Vagina (tissue), 2 donors: ENCODE data around the gene DCUN1D4. TPM values are rescaled to one million over a fixed set of nuclear protein-coding genes. Genes with fewer than 3 reads are reported as not detected.
"Not testable (repeated sequence)": the region's sequence is repeated elsewhere in the genome, so short reads cannot be mapped to it uniquely, and the experiment has no call there.

Source experiments
- DNase-seq, 2 donors: peaks; one replicate each; pipeline ENCODE4 v3.0.0-alpha.2; 2017; ENCODE audit errors: extremely low spot score in 2 of 2
- H3K27ac ChIP-seq: fragments of 200-600 bp; sonication (generic); one replicate; pipeline ENCODE4 v1.5.1; 2019
- H3K27me3 ChIP-seq: fragments of 200-600 bp; sonication (generic); one replicate; pipeline ENCODE4 v1.5.1; 2019
- H3K36me3 ChIP-seq, 2 donors: fragments of 200-600 bp; sonication (generic); one replicate each; pipeline ENCODE4 v1.5.1; 2017 to 2019
- H3K4me1 ChIP-seq: fragments of 200-600 bp; sonication (generic); one replicate; pipeline ENCODE4 v1.5.1; 2019
- H3K4me3 ChIP-seq, 2 donors: fragments of 200-600 bp; sonication (generic); 1 replicate in 1 of 2; 2 replicates in 1 of 2; pipeline ENCODE4 v1.5.1; 2016 to 2019
- H3K9me3 ChIP-seq: fragments of 200-600 bp; sonication (generic); one replicate; pipeline ENCODE4 v1.5.1; 2019
- POLR2A ChIP-seq, 2 donors: fragments of 450-650 bp; IDR thresholded peaks; one replicate each; pipeline ENCODE4 v1.6.1; 2017; ENCODE audit warnings: antibody characterized with exemption in 2 of 2, mild to moderate bottlenecking in 2 of 2, moderate library complexity in 2 of 2
- POLR2AphosphoS5 ChIP-seq, 2 donors: sonication (generic); formaldehyde crosslinking; IDR thresholded peaks; one replicate each; pipeline ENCODE4 v1.9.0; 2017; ENCODE audit warnings: antibody characterized with exemption in 2 of 2, mild to moderate bottlenecking in 2 of 2, low read depth in 1 of 2; ENCODE audit not compliant: insufficient read depth in 1 of 2
- intact Hi-C: fragments of 100-400 bp; cut with DNase I; formaldehyde crosslinking; loops from one replicate; pipeline ENCODE4 v1.15.1; 2023
- total RNA-seq: library from RNA; depleted of rRNA; stranded (reverse); fragments of >200 nt; gene quantifications from one replicate; pipeline ENCODE4 v1.2.3, GENCODE V29; 2016
- TF ChIP-seq, protein P1 (sequence below), 3 experiments: fragments of 450-650 bp in 2 of 3; fragments of 200-600 bp in 1 of 3; sonication (generic) in 1 of 3; IDR thresholded peaks; one replicate each; pipeline ENCODE4 v1.5.1; 2017 to 2019; ENCODE audit warnings: antibody characterized with exemption in 3 of 3, mild to moderate bottlenecking in 2 of 3, moderate library complexity in 2 of 3

Gene DCUN1D4
- total RNA-seq, 1 donor from 2014 or later: 47.4 TPM

DNA sequence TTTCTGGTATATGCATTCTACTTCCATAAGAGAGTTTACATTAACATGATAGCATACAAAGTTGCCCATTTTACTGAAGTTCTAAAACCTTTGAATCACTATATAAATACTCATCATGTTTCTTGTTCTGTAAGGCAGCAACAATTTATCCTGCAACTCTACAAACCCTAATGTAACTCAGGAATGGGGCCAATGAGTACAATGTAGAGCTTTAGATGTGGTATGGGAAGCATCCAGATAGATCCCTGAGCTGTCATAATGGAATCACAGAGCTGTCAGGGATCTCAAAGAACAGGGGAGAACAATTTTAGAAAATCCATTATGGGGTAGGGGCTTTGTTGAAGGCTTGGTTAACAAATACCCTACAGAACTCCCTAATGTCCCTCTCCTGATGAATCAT is 88.5 kb downstream of the DCUN1D4 start:
- H3K4me1 ChIP-seq: no peaks in the 10 kb centered on the region
- no peaks in the 10 kb centered on the region for H3K36me3 ChIP-seq
- H3K9me3 ChIP-seq: no peaks in the 10 kb centered on the region
- H3K27ac ChIP-seq: no peak overlapping the region
- H3K27me3 ChIP-seq: no peaks in the 10 kb centered on the region
- H3K4me3 ChIP-seq: no peak overlapping the region
- intact Hi-C loops: no loop called here
- no peak for DNase-seq
- no peak for TF ChIP-seq POLR2AphosphoS5 (IDR thresholded peaks at IDR 0.05; ENCODE audit: insufficient read depth in 1 of 2, low read depth in 1 of 2)
- TF ChIP-seq POLR2A (IDR thresholded peaks at IDR 0.05): no peak
- TF ChIP-seq, protein P1, sequence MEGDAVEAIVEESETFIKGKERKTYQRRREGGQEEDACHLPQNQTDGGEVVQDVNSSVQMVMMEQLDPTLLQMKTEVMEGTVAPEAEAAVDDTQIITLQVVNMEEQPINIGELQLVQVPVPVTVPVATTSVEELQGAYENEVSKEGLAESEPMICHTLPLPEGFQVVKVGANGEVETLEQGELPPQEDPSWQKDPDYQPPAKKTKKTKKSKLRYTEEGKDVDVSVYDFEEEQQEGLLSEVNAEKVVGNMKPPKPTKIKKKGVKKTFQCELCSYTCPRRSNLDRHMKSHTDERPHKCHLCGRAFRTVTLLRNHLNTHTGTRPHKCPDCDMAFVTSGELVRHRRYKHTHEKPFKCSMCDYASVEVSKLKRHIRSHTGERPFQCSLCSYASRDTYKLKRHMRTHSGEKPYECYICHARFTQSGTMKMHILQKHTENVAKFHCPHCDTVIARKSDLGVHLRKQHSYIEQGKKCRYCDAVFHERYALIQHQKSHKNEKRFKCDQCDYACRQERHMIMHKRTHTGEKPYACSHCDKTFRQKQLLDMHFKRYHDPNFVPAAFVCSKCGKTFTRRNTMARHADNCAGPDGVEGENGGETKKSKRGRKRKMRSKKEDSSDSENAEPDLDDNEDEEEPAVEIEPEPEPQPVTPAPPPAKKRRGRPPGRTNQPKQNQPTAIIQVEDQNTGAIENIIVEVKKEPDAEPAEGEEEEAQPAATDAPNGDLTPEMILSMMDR (IDR thresholded peaks at IDR 0.05): no peak

DNA sequence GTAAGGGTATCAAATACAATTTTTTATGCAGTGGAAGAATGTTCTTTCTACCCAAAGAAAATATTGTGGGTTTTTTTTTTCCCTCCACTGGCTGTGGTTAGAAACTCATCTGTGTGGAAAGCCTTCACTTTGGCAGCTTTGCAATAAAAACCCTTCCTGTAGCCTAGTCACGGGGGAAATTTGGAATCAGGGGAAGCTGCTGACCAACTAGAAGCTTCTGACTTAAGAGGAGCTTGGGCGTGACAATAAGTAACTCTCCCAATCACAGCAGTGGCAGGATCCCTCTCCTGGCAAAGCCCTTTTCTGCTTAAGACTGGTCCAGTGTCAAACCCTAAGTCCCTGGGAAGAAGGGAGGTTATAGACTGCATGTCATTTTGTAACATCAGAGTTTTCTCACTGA is 89.3 kb downstream of the DCUN1D4 start:
- no peaks in the 10 kb centered on the region for H3K36me3 ChIP-seq
- H3K9me3 ChIP-seq: no peaks in the 10 kb centered on the region
- intact Hi-C loops: no loop called here
- no peaks in the 10 kb centered on the region for H3K27me3 ChIP-seq
- TF ChIP-seq POLR2A (IDR thresholded peaks at IDR 0.05) (no peak), POLR2AphosphoS5 (IDR thresholded peaks at IDR 0.05; ENCODE audit: insufficient read depth in 1 of 2, low read depth in 1 of 2) (no peak)
- TF ChIP-seq, protein P1 (IDR thresholded peaks at IDR 0.05): no peak
- H3K4me1 ChIP-seq: no peaks in the 10 kb centered on the region
- no peak overlapping the region for H3K4me3 ChIP-seq
- H3K27ac ChIP-seq: no peak overlapping the region
- no peak for DNase-seq

DNA sequence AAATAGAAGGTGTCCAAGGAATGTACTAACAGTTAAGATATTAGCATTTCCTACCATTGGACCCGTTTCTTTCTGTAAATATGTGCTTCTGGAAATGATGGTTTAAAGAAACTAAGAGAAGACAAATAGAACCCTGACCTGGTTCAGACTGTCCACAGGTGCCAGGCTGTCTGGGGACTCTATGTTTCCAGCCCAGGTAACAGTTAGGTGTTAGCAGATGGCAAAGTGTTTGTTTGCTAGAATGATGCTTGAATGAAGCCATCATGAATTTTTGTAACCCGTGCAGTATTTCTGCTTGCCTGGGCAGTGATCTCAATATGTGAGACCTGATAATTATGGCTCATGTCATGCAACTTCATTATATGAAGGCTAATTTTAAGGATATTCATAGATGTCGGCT is 89.7 kb downstream of the DCUN1D4 start:
- Histone ChIP-seq H3K27ac (no peak overlapping the region), H3K4me1 (no peaks in the 10 kb centered on the region), H3K9me3 (no peaks in the 10 kb centered on the region), H3K36me3 (no peaks in the 10 kb centered on the region), H3K4me3 (no peak overlapping the region), H3K27me3 (no peaks in the 10 kb centered on the region)
- no peak for TF ChIP-seq POLR2AphosphoS5 (IDR thresholded peaks at IDR 0.05; ENCODE audit: insufficient read depth in 1 of 2, low read depth in 1 of 2)
- no peak for TF ChIP-seq POLR2A (IDR thresholded peaks at IDR 0.05)
- TF ChIP-seq, protein P1 (IDR thresholded peaks at IDR 0.05): no peak
- intact Hi-C loops: no loop called here
- no peak for DNase-seq

DNA sequence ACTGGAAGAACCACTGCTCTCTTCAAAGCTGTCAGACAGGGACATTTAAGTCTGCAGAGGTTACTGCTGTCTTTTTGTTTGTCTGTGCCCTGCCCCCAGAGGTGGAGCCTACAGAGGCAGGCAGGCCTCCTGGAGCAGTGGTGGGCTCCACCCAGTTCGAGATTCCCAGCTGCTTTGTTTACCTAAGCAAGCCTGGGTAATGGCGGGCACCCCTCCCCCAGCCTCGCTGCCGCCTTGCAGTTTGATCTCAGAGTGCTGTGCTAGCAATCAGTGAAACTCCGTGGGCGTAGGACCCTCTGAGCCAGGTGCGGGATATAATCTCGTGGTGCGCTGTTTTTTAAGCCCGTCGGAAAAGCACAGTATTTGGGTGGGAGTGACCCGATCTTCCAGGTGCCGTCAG is 97.5 kb downstream of the DCUN1D4 start:
- H3K27me3 ChIP-seq, H3K9me3 ChIP-seq: not testable (repeated sequence)

DNA sequence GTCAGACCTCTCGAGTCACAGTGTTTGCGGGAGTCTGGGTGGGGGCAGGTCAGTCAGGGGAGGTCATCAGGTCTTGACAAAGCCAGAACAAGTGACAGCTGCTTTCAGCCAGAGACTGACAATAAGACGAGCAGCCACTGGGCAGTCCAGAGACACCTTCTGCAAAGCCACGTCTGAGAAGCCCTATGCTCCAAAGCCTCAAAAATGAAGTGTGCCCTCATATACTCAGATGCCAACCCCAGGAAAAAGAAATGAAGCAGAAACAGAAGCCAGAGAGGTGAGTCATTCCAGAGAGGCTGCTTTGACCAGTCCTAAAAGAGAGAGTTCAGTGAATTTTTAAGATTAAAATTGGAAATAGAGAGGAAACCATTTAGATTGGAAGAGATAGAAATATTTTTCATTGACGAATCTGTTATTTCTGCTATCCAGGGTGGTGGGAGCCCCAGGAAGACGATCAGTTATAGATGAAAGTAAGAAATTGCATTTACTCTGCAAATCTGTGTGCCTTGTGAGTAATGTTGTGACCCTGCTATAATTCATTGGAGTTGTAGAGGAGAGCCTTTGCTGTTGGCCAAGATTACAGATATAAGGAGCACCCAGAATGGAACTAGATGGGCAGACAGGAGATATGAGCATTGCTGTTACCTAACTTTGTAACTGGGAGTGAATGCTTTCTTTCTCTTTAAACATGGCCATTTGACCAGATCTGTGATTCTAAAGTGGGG is 99.3 kb downstream of the DCUN1D4 start:
- no peaks in the 10 kb centered on the region for H3K27me3 ChIP-seq
- intact Hi-C loops: no loop called here
- TF ChIP-seq POLR2A (IDR thresholded peaks at IDR 0.05) (no peak), POLR2AphosphoS5 (IDR thresholded peaks at IDR 0.05; ENCODE audit: insufficient read depth in 1 of 2, low read depth in 1 of 2) (no peak)
- TF ChIP-seq, protein P1 (IDR thresholded peaks at IDR 0.05): no peak
- no peaks in the 10 kb centered on the region for H3K4me1 ChIP-seq
- no peak overlapping the region for H3K4me3 ChIP-seq
- H3K36me3 ChIP-seq: no peaks in the 10 kb centered on the region
- H3K9me3 ChIP-seq: no peaks in the 10 kb centered on the region
- no peak overlapping the region for H3K27ac ChIP-seq
- no peak for DNase-seq

More for the DNA sequence above, 97.5 kb downstream of the DCUN1D4 start:
- H3K36me3 ChIP-seq, H3K4me1 ChIP-seq, intact Hi-C loops, H3K27ac ChIP-seq, H3K4me3 ChIP-seq, DNase-seq: not testable (repeated sequence)
